B cell (primary cell): ENCODE results near the gene GNLY. TPM values are rescaled to one million over a fixed set of nuclear protein-coding genes. Genes with fewer than 3 reads are reported as not detected.

Source experiments
- ATAC-seq: fragments of 200-7000 bp; cut with Tn5 transposase; one replicate; pipeline ENCODE4 v1.10.0; 2021; ENCODE audit warnings: low read depth, mild to moderate bottlenecking, moderate number of reproducible peaks, moderate library complexity
- CTCF ChIA-PET: fragments of 350-600 bp; sonication (Branson Sonifier 250); formaldehyde crosslinking; loops from one replicate; lab custom pipeline; 2021; ENCODE audit warnings: antibody characterized with exemption, inconsistent platforms; lab: Charles Lee
- POLR2A ChIA-PET: fragments of 350-600 bp; sonication (Branson Sonifier 250); formaldehyde crosslinking; loops from one replicate; lab custom pipeline; 2021; ENCODE audit warnings: antibody characterized with exemption; lab: Charles Lee
- DNase-seq: peaks from one replicate; pipeline ENCODE4 v3.0.0; 2013
- H2AFZ ChIP-seq: 2 replicates; pipeline ENCODE4 v1.6.1; 2012; ENCODE audit warnings: mild to moderate bottlenecking, low read depth, low read length; ENCODE audit not compliant: insufficient read depth, poor library complexity, severe bottlenecking
- H3K27ac ChIP-seq, 2 donors: 1 replicate in 1 of 2; 2 replicates in 1 of 2; pipeline ENCODE4 v1.5.1; 2012 to 2013; ENCODE audit warnings: low read length in 2 of 2, mild to moderate bottlenecking in 2 of 2, moderate library complexity in 1 of 2
- H3K27me3 ChIP-seq, 4 experiments: fragments of 200-600 bp in 1 of 4; sonication (generic) in 1 of 4; replicated peaks in 1 of 4; 1 replicate in 2 of 4; 2 replicates in 2 of 4; pipeline versions ENCODE4 v1.6.1 to v1.7.0; 2013 to 2016; ENCODE audit warnings: low read length in 3 of 4, mild to moderate bottlenecking in 2 of 4, mixed read lengths in 1 of 4, moderate library complexity in 1 of 4; ENCODE audit not compliant: insufficient read depth in 4 of 4, control insufficient read depth in 3 of 4; ENCODE audit errors: control extremely low read depth in 1 of 4
- H3K36me3 ChIP-seq, 2 experiments: replicated peaks in 1 of 2; 1 replicate in 1 of 2; 2 replicates in 1 of 2; pipeline versions ENCODE4 v1.6.1 to v1.7.1; 2013; ENCODE audit warnings: low read length in 1 of 2; ENCODE audit not compliant: insufficient read depth in 2 of 2, control insufficient read depth in 1 of 2; ENCODE audit errors: control extremely low read depth in 1 of 2, extremely low read depth in 1 of 2
- H3K4me1 ChIP-seq, 2 donors: fragments of 200-600 bp in 1 of 2; sonication (generic) in 1 of 2; 1 replicate in 1 of 2; 2 replicates in 1 of 2; pipeline versions ENCODE4 v1.5.1 to v1.6.1; 2013 to 2017; ENCODE audit warnings: low read length in 2 of 2; ENCODE audit not compliant: control insufficient read depth in 2 of 2, insufficient read depth in 2 of 2
- H3K4me2 ChIP-seq: replicated peaks from 2 replicates; pipeline ENCODE3; 2012; ENCODE audit warnings: mild to moderate bottlenecking, low read depth, low read length; ENCODE audit not compliant: poor library complexity, severe bottlenecking
- H3K4me3 ChIP-seq, 5 experiments: fragments of 200-600 bp in 1 of 5; sonication (generic) in 1 of 5; 1 replicate in 3 of 5; 2 replicates in 2 of 5; pipeline versions ENCODE4 v1.5.1 to v1.7.0; 2011 to 2016; ENCODE audit warnings: low read length in 4 of 5, mild to moderate bottlenecking in 4 of 5, low read depth in 2 of 5, control low read depth in 1 of 5, moderate library complexity in 1 of 5; ENCODE audit not compliant: insufficient read depth in 1 of 5; ENCODE audit errors: control extremely low read depth in 1 of 5, extremely low read depth in 1 of 5
- H3K79me2 ChIP-seq: fragments of 200-600 bp; sonication (generic); one replicate; pipeline ENCODE4 v1.6.0; 2016; ENCODE audit warnings: low read length; ENCODE audit not compliant: control insufficient read depth, insufficient read depth
- H3K9ac ChIP-seq: fragments of 200-600 bp; sonication (generic); 2 replicates; pipeline ENCODE4 v1.6.1; 2017; ENCODE audit warnings: mild to moderate bottlenecking, low read length, moderate library complexity
- H3K9me3 ChIP-seq, 3 donors: one replicate each; pipeline versions ENCODE4 v1.6.1 to v1.7.1; 2013; ENCODE audit warnings: low read length in 2 of 3; ENCODE audit not compliant: control insufficient read depth in 2 of 3, insufficient read depth in 1 of 3; ENCODE audit errors: control extremely low read depth in 1 of 3
- H4K20me1 ChIP-seq: 2 replicates; pipeline ENCODE4 v1.6.0; 2012; ENCODE audit warnings: mild to moderate bottlenecking, low read length; ENCODE audit not compliant: insufficient read depth, control insufficient read depth, poor library complexity, severe bottlenecking
- H3K27ac Mint-ChIP-seq: one replicate; pipeline ENCODE4 v1.8.0; 2021; ENCODE audit warnings: mixed read lengths
- H3K27me3 Mint-ChIP-seq: one replicate; pipeline ENCODE4 v1.8.0; 2021; ENCODE audit warnings: mixed read lengths
- H3K4me1 Mint-ChIP-seq: one replicate; pipeline ENCODE4 v1.8.0; 2021; ENCODE audit warnings: mixed read lengths
- H3K4me3 Mint-ChIP-seq: one replicate; pipeline ENCODE4 v1.8.0; 2021; ENCODE audit warnings: mixed read lengths
- H3K9me3 Mint-ChIP-seq: one replicate; pipeline ENCODE4 v1.8.0; 2022; ENCODE audit warnings: mixed read lengths; ENCODE audit not compliant: insufficient read depth
- EZH2 ChIP-seq: IDR thresholded peaks from 2 replicates; pipeline ENCODE4 v1.6.1; 2012; ENCODE audit warnings: borderline replicate concordance, low read depth, mild to moderate bottlenecking, moderate library complexity, low read length; ENCODE audit not compliant: insufficient read depth, poor library complexity, severe bottlenecking
- WGBS: methylation state at CpG from one replicate; pipeline ENCODE4 v1.1.5; 2013; ENCODE audit warnings: missing lambda C conversion rate; ENCODE audit not compliant: insufficient coverage; 5-methylcytosine and 5-hydroxymethylcytosine counted together
- intact Hi-C: fragments of 100-400 bp; cut with micrococcal nuclease; formaldehyde crosslinking; loops from one replicate; pipeline ENCODE4 v1.10.0; 2022
- polyA plus RNA-seq: library from polyadenylated mRNA; depleted of rRNA; stranded (reverse); fragments of >200 nt; gene quantifications from 2 replicates; pipeline ENCODE4 v1.2.3, GENCODE V29; 2012
- total RNA-seq, 2 donors: library from RNA; stranded (reverse); fragments of 120-200 nt in 1 of 2; gene quantifications; 1 replicate in 1 of 2; 2 replicates in 1 of 2; pipeline versions ENCODE4 v1.2.3 to v1.2.4, GENCODE V29; 2013 to 2022
- TF ChIP-seq, protein P1 (sequence below): fragments of 200-600 bp; IDR thresholded peaks from one replicate; pipeline ENCODE4 v1.8.0; 2022; ENCODE audit warnings: antibody characterized with exemption, mild to moderate bottlenecking

The GNLY gene
- total and polyA plus RNA-seq, 2 donors (not counting 1 experiment from before 2014, with no cell fraction given) = 3.9 to 4.2 TPM

GRCh38 chr2:85711578-85712060, 17.5 kb downstream of the GNLY start:
- Histone ChIP-seq H2AFZ (no peak overlapping the region), H3K9ac (no peak overlapping the region), H3K36me3 (no peaks in the 10 kb centered on the region), H3K4me2 (no peak overlapping the region), H3K27ac (no peak overlapping the region), H4K20me1 (no peaks in the 10 kb centered on the region), H3K9me3 (no peaks in the 10 kb centered on the region), H3K4me1 (peaks cover 9% of the 10 kb centered on the region in 2 donors), H3K4me3 (no peak overlapping the region), H3K27me3 (peaks cover 0 to 15% (median 2%) of the 10 kb centered on the region in 4 experiments), H3K79me2 (no peaks in the 10 kb centered on the region)
- ATAC-seq (no peak), DNase-seq (no peak)
- 98% methylated on average over 8 of the region's 8 CpGs for WGBS
- Mint-ChIP-seq H3K27me3 (peaks cover 41% of the 10 kb centered on the region), H3K9me3 (no peaks in the 10 kb centered on the region), H3K4me1 (peaks cover 7% of the 10 kb centered on the region), H3K27ac (no peak overlapping the region), H3K4me3 (no peak overlapping the region)
- ChIA-PET POLR2A (no interaction called here), CTCF (interaction anchor here (1.4 to 1.7 kb wide), 2 partner anchors 18 to 74 kb away, joined by 4 to 7 read pairs; no protein-coding TSS in a partner anchor)
- intact Hi-C loops = no loop called here
- TF ChIP-seq EZH2 = no peak

GRCh38 chr2:85712336-85712735, 18.2 kb downstream of the GNLY start:
- Histone ChIP-seq H3K4me3 (no peak overlapping the region), H3K36me3 (no peaks in the 10 kb centered on the region), H3K9ac (no peak overlapping the region), H4K20me1 (no peaks in the 10 kb centered on the region), H2AFZ (no peak overlapping the region), H3K9me3 (no peaks in the 10 kb centered on the region), H3K27ac (no peak overlapping the region), H3K4me1 (peaks cover 2 to 3% of the 10 kb centered on the region in 2 donors), H3K27me3 (peaks cover 0 to 15% (median 2%) of the 10 kb centered on the region in 4 experiments), H3K4me2 (no peak overlapping the region), H3K79me2 (no peaks in the 10 kb centered on the region)
- TF ChIP-seq, protein P1, sequence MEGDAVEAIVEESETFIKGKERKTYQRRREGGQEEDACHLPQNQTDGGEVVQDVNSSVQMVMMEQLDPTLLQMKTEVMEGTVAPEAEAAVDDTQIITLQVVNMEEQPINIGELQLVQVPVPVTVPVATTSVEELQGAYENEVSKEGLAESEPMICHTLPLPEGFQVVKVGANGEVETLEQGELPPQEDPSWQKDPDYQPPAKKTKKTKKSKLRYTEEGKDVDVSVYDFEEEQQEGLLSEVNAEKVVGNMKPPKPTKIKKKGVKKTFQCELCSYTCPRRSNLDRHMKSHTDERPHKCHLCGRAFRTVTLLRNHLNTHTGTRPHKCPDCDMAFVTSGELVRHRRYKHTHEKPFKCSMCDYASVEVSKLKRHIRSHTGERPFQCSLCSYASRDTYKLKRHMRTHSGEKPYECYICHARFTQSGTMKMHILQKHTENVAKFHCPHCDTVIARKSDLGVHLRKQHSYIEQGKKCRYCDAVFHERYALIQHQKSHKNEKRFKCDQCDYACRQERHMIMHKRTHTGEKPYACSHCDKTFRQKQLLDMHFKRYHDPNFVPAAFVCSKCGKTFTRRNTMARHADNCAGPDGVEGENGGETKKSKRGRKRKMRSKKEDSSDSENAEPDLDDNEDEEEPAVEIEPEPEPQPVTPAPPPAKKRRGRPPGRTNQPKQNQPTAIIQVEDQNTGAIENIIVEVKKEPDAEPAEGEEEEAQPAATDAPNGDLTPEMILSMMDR = no peak
- TF ChIP-seq EZH2 = no peak
- no peak for DNase-seq
- no peak overlapping the region for H3K4me3 Mint-ChIP-seq
- no peak overlapping the region for H3K27ac Mint-ChIP-seq
- H3K9me3 Mint-ChIP-seq = no peaks in the 10 kb centered on the region
- intact Hi-C loops = no loop called here
- WGBS = 16% methylated on average over 10 of the region's 15 CpGs
- ChIA-PET POLR2A (interaction anchor here (0.6 kb wide), 1 partner anchor 138 kb away, joined by 3 read pairs; no protein-coding TSS in a partner anchor), CTCF (interaction anchor here (1.4 to 1.7 kb wide), 2 partner anchors 17 to 75 kb away, joined by 4 to 7 read pairs; no protein-coding TSS in a partner anchor)
- H3K4me1 Mint-ChIP-seq = peaks cover under 1% of the 10 kb centered on the region
- H3K27me3 Mint-ChIP-seq = peaks cover 42% of the 10 kb centered on the region
- ATAC-seq = no peak
